NCI-H2227 (cell line): ENCODE data around the gene KIR2DL3.

Experiments
- DNase-seq: peaks from one replicate; lab custom pipeline; 2025; ENCODE audit not compliant: unreplicated experiment; lab: John Stamatoyannopoulos, UW

KIR2DL3 gene

GRCh38 chr19:54791476-54791875 lies 53.2 kb downstream of the KIR2DL3 start:
- no peak for DNase-seq

- no peak for DNase-seq
Measured at GRCh38 chr19:54792814-54793213, 54.5 kb downstream of the KIR2DL3 start.

DNA sequence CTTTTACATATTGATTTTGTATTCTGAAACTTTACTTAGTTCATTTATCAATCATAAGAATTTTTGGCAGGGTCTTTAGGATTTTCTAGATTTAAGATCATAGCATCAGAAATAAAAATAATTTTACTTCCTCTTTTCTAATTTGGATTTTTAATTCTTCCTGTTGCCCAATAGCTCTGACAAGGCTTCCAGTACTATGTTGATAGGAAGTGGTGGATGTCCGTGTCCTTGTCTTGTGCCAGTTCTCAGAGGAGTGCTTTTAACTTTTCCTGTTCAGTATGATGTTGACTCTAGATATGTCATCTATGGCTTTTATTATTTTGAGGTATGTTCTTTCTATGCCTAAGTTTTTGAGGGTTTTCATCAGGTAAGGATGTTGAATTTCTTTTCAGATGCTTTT lies 57.4 kb downstream of the KIR2DL3 start:
- no peak for DNase-seq
